Neural crest cell (in vitro differentiated cells): ENCODE data around the gene WAC. TPM values are rescaled to one million over a fixed set of nuclear protein-coding genes. Genes with fewer than 3 reads are reported as not detected.
A peak's percentile ranks its signal among the peaks of the same experiment; 100 is the strongest.
"Not testable (repeated sequence)": the region's sequence is repeated elsewhere in the genome, so short reads cannot be mapped to it uniquely, and the experiment has no call there.

Experiments used
- DNase-seq: peaks from one replicate; pipeline ENCODE4 v3.0.0; 2021; ENCODE audit warnings: low read depth, mixed read lengths, low spot score
- H3K27ac Mint-ChIP-seq: one replicate; pipeline ENCODE4 v1.8.0; 2021; ENCODE audit warnings: mild to moderate bottlenecking, mixed read lengths; ENCODE audit not compliant: unreplicated experiment
- H3K27me3 Mint-ChIP-seq: 2 replicates; pipeline ENCODE4 v1.8.0; 2021; ENCODE audit warnings: low read depth, mild to moderate bottlenecking, mixed read lengths
- H3K36me3 Mint-ChIP-seq: 2 replicates; pipeline ENCODE4 v1.8.0; 2021; ENCODE audit warnings: low read depth, mild to moderate bottlenecking, mixed read lengths
- H3K4me1 Mint-ChIP-seq: 2 replicates; pipeline ENCODE4 v1.8.0; 2021; ENCODE audit warnings: mixed read lengths
- H3K4me3 Mint-ChIP-seq: one replicate; pipeline ENCODE4 v1.8.0; 2021; ENCODE audit warnings: mild to moderate bottlenecking, mixed read lengths
- H3K9me3 Mint-ChIP-seq: 2 replicates; pipeline ENCODE4 v1.8.0; 2021; ENCODE audit warnings: mixed read lengths
- CTCF ChIP-seq: fragments of 200-600 bp; sonication (generic); conservative IDR thresholded peaks from 2 replicates; pipeline ENCODE4 v1.5.0; 2021; ENCODE audit warnings: antibody characterized with exemption, mild to moderate bottlenecking
- long read RNA-seq: library from polyadenylated mRNA; unstranded; transcript quantifications from one replicate; pipeline ENCODE4 v2.0.0, GENCODE V29; 2020
- total RNA-seq: library from RNA; stranded (reverse); gene quantifications from 2 replicates; pipeline ENCODE4 v1.2.1, GENCODE V29; 2021

WAC gene, protein sequence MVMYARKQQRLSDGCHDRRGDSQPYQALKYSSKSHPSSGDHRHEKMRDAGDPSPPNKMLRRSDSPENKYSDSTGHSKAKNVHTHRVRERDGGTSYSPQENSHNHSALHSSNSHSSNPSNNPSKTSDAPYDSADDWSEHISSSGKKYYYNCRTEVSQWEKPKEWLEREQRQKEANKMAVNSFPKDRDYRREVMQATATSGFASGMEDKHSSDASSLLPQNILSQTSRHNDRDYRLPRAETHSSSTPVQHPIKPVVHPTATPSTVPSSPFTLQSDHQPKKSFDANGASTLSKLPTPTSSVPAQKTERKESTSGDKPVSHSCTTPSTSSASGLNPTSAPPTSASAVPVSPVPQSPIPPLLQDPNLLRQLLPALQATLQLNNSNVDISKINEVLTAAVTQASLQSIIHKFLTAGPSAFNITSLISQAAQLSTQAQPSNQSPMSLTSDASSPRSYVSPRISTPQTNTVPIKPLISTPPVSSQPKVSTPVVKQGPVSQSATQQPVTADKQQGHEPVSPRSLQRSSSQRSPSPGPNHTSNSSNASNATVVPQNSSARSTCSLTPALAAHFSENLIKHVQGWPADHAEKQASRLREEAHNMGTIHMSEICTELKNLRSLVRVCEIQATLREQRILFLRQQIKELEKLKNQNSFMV
- 123 and 137 TPM in 2 replicates for total RNA-seq
- long read RNA-seq, full-length matches to known transcripts, result 6 of 57 reads
- long read RNA-seq, partial matches to known transcripts, result 30 of 57 reads
- long read RNA-seq, other reads (novel, unspliced or antisense), result 21 of 57 reads

GRCh38 chr10:28532337-28533185 lies at the start of gene WAC:
WAC (plus strand) TSS chr10:28533118; CDS start chr10:28533580, 462 bp downstream.
- H3K36me3 Mint-ChIP-seq, result peaks cover 14% of the 10 kb centered on the region
- H3K9me3 Mint-ChIP-seq, result no peaks in the 10 kb centered on the region

GRCh38 chr10:28489206-28489605 lies 43.7 kb upstream of the WAC start:
- Mint-ChIP-seq H3K27ac (no peak overlapping the region), H3K27me3 (no peaks in the 10 kb centered on the region), H3K4me3 (no peak overlapping the region), H3K36me3 (no peaks in the 10 kb centered on the region), H3K4me1 (no peaks in the 10 kb centered on the region), H3K9me3 (peaks cover 8% of the 10 kb centered on the region)
- no peak for DNase-seq
- TF ChIP-seq CTCF, result no peak

More at GRCh38 chr10:28532337-28533185, at the start of gene WAC:
- Mint-ChIP-seq H3K27me3 (peaks cover 2% of the 10 kb centered on the region), H3K4me1 (peaks cover 42% of the 10 kb centered on the region), H3K27ac (peak within 1 kb of the TSS; percentile 100), H3K4me3 (peak within 1 kb of the TSS; percentile 100)
- peak; percentile 29 for TF ChIP-seq CTCF
- DNase-seq, result peak; percentile 98

DNA sequence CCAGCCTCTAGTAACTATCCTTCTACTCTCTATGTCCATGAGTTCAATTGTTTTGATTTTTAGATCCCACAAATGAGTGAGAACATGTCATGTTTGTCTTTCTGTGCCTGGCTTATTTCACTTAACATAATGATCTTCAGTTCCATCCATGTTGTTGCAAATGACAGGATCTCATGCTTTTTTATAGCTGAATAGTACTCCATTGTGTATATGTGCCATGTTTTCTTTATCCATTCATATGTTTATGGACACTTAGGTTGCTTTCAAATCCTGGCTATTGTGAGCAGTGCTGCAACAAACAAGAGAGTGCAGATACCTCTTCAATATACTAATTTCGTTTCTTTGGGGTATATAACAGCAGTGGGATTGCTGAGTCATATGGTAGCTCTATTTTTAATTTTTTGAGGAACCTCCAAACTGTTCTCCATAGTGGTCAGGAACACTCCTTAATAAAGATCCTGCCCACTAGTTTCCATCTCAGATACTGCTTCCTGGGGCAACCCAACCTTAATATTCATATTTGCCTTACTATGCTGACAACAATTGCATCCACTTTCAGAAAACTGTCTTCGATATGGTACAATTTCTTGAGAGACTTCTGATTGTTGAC lies 42.6 kb upstream of the WAC start:
- H3K9me3 Mint-ChIP-seq, H3K27ac Mint-ChIP-seq: not testable (repeated sequence)

GRCh38 chr10:28492116-28492920 lies 40.6 kb upstream of the WAC start:
- Mint-ChIP-seq H3K4me3 (no peak overlapping the region), H3K4me1 (no peaks in the 10 kb centered on the region), H3K27ac (no peak overlapping the region), H3K9me3 (peaks cover 8% of the 10 kb centered on the region), H3K36me3 (no peaks in the 10 kb centered on the region), H3K27me3 (no peaks in the 10 kb centered on the region)
- DNase-seq, result no peak
- no peak for TF ChIP-seq CTCF

More for the DNA sequence above, 42.6 kb upstream of the WAC start:
- not testable (repeated sequence) for H3K27me3 Mint-ChIP-seq, H3K4me1 Mint-ChIP-seq, DNase-seq, H3K36me3 Mint-ChIP-seq, H3K4me3 Mint-ChIP-seq

- no peak for DNase-seq
- Mint-ChIP-seq H3K9me3 (peaks cover 4% of the 10 kb centered on the region), H3K4me3 (no peak overlapping the region), H3K27me3 (no peaks in the 10 kb centered on the region), H3K27ac (peak overlapping the region; percentile 40), H3K36me3 (no peaks in the 10 kb centered on the region), H3K4me1 (no peaks in the 10 kb centered on the region)
- TF ChIP-seq CTCF, result no peak
Measured at GRCh38 chr10:28494420-28494819, 38.5 kb upstream of the WAC start.
